ENCODE measurements around the gene MYL6B.

Gene MYL6B

DNA sequence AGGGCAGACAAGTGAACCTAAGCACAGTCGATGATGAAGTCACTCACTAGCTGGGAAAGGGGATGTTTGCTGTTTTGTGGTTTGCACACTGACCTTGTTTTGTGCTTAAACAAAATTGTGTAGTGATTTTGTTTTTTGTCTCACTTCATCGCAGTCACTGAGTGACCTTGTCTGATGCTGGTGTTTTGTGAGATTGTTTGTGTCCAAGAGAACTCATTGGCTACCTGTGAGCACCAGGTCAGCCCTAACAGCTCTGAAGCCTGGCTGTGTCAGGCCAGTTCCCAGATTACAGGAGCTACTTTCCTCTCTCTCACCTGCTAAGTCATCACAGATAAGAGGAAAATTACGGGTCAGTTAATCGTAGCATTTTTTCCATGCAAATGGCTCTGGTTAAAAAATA, 28.3 kb upstream of the MYL6B start:
- no peak for DNase-seq

- DNase-seq = peak in 1 of 2 donors; percentile 7
Measured at GRCh38 chr12:56126732-56127239, 25.6 kb upstream of the MYL6B start.

- DNase-seq = no peak
Measured at GRCh38 chr12:56127485-56127887, 24.9 kb upstream of the MYL6B start.

DNA sequence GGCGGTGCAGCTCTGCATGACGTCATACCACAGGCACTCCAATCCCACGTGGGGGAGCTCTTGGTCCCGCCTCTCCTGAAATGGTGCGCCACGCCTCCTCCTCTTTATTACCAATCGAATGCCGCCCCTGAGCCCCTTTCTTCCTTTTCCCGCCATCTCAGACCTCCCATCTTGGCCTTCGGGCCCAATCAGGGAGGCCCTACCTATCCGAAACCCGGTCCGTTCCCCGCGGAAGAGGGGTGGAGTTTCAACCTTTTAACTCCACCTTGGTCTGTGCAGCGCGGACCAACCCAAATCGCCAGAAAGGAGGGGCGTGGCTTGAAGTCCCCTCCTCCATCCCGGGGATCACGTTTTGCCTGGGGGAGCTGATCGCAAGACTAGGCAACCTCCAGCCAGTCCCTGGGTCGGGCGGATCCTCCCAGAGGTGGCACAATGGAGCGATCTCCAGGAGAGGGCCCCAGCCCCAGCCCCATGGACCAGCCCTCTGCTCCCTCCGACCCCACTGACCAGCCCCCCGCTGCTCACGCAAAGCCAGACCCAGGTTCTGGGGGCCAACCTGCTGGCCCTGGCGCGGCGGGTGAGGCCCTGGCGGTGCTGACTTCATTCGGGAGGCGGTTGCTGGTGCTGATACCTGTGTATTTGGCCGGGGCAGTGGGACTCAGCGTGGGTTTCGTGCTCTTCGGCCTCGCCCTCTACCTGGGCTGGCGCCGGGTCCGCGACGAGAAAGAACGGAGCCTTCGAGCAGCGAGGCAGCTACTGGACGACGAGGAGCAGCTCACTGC, 24.3 kb upstream of the MYL6B start, which contains the start of gene ESYT1:
Gene ESYT1 (plus strand): TSS at position 380 of the 782 bp plus-strand sequence. CDS start 53 bp downstream, at position 433.
- DNase-seq = peak; percentile 95 to 100

DNA sequence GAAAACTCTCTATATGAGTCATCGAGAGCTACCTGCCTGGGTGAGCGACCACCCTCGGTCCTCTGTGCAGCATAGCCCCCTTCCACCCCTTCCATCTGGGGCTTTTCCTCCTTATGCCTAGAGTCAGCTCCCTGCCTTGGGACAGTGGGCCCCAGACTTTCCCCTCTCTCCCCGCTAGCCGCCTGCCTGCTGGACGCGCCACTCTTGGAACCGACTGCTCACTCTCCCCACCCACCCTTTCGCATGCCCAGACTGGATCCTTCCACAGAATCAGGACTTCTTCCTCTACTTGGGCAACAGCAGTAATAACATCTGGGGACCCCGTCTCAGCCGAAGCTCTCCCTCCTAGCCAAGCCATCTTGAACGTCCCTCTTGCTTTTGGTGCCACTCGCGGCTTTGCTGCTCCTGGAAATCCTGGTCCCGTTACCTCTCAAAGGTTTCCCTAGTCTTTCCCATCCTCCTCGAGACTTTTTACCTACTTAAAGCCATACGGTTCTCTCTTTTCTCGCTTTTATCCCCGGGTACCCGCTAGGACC, 23.6 kb upstream of the MYL6B start:
- no peak for DNase-seq

DNA sequence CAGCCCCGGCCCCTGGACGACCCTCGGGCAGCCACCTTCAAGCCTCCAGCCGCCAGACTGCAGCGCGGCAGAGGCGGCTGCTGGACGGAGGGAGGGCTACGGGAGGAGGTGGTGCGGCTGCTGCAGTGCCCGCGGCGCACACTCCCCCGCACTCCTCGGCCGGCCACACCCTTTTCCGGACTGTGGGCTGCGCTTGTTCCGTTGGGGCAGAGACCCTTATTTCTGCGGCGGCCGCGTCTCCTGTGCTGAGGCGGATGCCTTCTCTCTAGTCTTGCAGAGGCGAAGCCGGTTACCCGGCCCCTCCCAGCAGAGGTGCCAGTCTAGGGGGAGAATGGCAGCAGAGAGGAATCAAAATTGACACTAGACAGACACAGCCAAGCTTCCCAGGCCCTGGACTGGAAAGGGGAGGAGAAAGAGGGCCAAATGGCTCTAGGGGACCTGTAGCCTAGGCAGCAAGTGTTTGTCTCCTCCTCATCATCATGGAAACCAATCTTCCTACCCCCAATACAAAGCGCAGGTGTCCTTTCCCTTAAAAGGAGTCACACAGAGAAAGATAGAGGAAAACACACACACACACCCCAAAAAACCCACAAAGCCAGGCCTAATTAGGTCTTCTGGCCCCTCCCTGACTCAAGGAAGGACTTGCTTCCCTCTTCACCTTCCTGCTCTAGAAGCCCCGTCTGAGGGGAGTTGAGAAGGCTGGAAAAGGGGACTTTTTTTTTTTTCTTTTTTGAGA, 23.0 kb upstream of the MYL6B start:
- DNase-seq = peak; percentile 35 to 37

DNA sequence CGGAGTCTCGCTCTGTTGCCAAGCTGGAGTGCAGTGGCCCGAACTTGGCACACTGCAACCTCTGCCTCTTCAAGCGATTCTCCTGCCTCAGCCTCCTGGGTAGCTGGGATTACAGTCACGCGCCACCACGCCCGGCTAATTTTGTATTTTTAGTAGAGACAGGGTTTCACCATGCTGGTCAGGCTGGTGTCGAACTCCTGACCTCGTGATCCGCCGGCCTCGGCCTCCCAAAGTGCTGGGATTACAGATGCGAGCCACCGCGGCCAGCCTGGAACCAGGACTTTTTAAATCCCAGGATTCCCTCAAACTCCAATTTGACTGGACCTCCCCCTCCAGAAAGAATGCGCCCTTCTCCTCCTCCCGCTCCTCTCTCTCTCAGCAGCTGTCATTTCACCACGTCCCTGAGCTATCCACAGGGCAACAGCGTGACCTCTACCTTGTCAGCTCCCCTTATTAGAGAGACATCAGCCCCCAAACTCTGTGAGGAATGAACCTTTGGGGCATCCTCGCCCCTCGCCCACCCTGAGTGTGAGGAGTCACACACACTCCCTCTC, 22.4 kb upstream of the MYL6B start:
- no peak for DNase-seq

DNA sequence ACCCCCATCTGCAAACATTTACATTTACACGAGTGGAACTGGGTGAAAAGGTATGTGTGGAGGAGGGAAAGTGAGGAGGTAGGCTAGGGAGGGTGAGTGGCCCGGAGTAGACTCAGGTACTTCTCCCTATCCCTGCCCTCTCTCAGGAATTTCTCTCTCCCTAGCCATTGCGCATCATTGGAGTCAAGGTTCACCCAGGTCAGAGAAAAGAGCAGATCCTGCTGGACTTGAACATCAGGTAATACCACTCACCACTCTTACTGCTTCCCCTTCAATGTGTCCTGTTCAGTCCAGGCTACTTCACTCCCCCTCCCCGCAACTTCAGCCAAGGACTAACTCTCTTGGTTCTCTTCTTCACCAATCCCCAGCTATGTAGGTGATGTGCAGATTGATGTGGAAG, 21.5 kb upstream of the MYL6B start:
- no peak for DNase-seq

- no peak for DNase-seq
Measured at GRCh38 chr12:56134897-56135296, 17.5 kb upstream of the MYL6B start.

- no peak for DNase-seq
Measured at GRCh38 chr12:56137853-56138571, 14.4 kb upstream of the MYL6B start.

DNA sequence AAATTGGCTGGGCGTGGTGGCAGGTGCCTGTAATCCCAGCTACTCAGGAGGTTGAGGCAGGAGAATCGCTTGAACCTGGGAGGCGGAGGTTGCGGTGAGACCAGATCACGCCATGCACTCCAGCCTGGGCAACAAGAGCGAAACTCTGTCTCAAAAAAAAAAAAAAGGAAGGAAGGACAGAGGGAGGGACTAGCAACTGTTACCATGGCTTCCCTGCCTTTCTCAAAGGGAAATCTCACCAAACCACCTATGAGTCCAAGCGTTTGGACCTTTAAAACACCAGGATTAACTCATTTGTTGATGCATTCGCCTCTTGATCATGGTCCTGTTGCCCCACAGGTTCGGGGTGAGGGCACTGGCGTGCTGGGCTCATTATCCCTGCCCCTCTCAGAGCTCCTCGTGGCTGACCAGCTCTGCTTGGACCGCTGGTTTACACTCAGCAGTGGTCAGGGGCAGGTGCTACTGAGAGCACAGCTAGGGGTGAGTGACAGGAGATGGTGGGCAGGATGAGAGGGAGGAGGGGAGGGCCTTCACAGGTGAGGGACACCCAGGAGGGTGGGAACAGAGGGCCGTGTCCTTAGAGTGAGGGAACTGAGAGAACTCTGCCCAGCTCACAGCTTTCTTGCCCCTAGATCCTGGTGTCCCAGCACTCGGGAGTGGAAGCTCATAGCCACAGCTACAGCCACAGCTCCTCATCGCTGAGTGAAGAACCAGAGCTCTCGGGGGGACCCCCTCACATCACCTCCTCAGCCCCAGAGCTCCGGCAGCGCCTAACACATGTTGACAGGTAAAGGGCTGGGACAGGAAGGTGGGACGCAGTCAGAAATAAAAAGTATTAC, 10.2 kb upstream of the MYL6B start:
- no peak for DNase-seq

GRCh38 chr12:56143217-56143616, 9.2 kb upstream of the MYL6B start:
- DNase-seq = no peak

DNA sequence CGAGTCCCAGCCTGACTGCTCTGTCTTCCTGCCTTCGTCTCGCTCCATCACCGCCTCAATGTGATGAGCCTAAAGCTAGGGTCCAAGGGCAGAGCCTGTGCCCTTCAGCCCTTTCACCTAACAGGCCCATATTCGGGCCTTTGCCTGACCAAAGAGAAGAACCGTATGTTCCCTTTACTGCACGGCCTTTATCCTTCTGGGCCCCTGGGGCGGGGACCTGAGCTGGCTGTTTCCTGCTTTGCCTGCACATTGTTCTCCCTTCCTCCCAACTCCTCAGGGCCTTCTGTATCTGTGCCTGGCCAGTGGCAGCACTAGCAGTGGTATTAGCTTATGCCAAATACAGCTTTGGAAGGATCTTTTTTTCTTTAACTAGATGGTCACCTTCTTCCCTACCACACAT, 8.5 kb upstream of the MYL6B start:
- DNase-seq = no peak

GRCh38 chr12:56145217-56145616, 7.2 kb upstream of the MYL6B start:
- DNase-seq = no peak

- DNase-seq = no peak
Measured at GRCh38 chr12:56146492-56147460, 5.6 kb upstream of the MYL6B start.

- peak in 1 of 2 donors; percentile 17 for DNase-seq
Measured at GRCh38 chr12:56150563-56150962, 1.8 kb upstream of the MYL6B start.

- peak in 1 of 2 donors; percentile 49 for DNase-seq
Measured at GRCh38 chr12:56151672-56152131, 685 bp upstream of the MYL6B start.

GRCh38 chr12:56152756-56153677, 630 bp downstream of the MYL6B start:
- no peak for DNase-seq

GRCh38 chr12:56153678-56154065, 1.3 kb downstream of the MYL6B start:
- DNase-seq = no peak
